ENCODE measurements around the gene MAPKBP1. TPM values are rescaled to one million over a fixed set of nuclear protein-coding genes. Genes with fewer than 3 reads are reported as not detected.

MAPKBP1 gene
- total RNA-seq, 3 donors from 2014 or later (not counting 1 experiment from before 2014, with no cell fraction given) = 44.8 to 55.4 (median 49.0) TPM

GRCh38 chr15:41849204-41849603 lies 74.9 kb downstream of the MAPKBP1 start:
- no peaks in the 10 kb centered on the region for H3K4me1 Mint-ChIP-seq
- H3K4me3 Mint-ChIP-seq = no peak overlapping the region
- no peaks in the 10 kb centered on the region for H3K4me1 ChIP-seq (ENCODE audit: control insufficient read depth, insufficient read depth, low read length)
- intact Hi-C loops (cut with micrococcal nuclease) = no loop called here
- WGBS (ENCODE audit: insufficient coverage) = 92% methylated on average over 6 of the region's 6 CpGs
- H3K4me3 ChIP-seq (ENCODE audit: low read length) = no peak overlapping the region
- H3K9me3 Mint-ChIP-seq = no peaks in the 10 kb centered on the region
- ATAC-seq (no peak), DNase-seq (no peak)
- no peaks in the 10 kb centered on the region for H3K9me3 ChIP-seq (ENCODE audit: control insufficient read depth, insufficient read depth, low read length)
- H3K36me3 ChIP-seq (ENCODE audit: control insufficient read depth, insufficient read depth, low read length) = peaks cover 23% of the 10 kb centered on the region
- peaks cover 5% of the 10 kb centered on the region for H3K36me3 Mint-ChIP-seq
- no peak for TF ChIP-seq CTCF (IDR thresholded peaks at IDR 0.05)
- H3K27ac ChIP-seq (ENCODE audit: low read length) = no peak overlapping the region
- H3K27me3 Mint-ChIP-seq (ENCODE audit: low read depth in 2 of 2) = no peaks in the 10 kb centered on the region
- H3K27ac Mint-ChIP-seq = peak overlapping the region in 1 of 2 donors; percentile 70
- H3K27me3 ChIP-seq (ENCODE audit: control insufficient read depth, insufficient read depth, low read length) = no peaks in the 10 kb centered on the region

GRCh38 chr15:41849861-41850260 lies 75.6 kb downstream of the MAPKBP1 start:
- Histone ChIP-seq H3K4me1 (ENCODE audit: control insufficient read depth, insufficient read depth, low read length) (no peaks in the 10 kb centered on the region), H3K9me3 (ENCODE audit: control insufficient read depth, insufficient read depth, low read length) (no peaks in the 10 kb centered on the region), H3K4me3 (ENCODE audit: low read length) (no peak overlapping the region), H3K27me3 (ENCODE audit: control insufficient read depth, insufficient read depth, low read length) (no peaks in the 10 kb centered on the region), H3K36me3 (ENCODE audit: control insufficient read depth, insufficient read depth, low read length) (peaks cover 21% of the 10 kb centered on the region), H3K27ac (ENCODE audit: low read length) (no peak overlapping the region)
- no peak overlapping the region for H3K4me3 Mint-ChIP-seq
- intact Hi-C loops (cut with micrococcal nuclease) = no loop called here
- DNase-seq (no peak), ATAC-seq (no peak)
- H3K27ac Mint-ChIP-seq = no peak overlapping the region
- H3K4me1 Mint-ChIP-seq = no peaks in the 10 kb centered on the region
- WGBS (ENCODE audit: insufficient coverage) = 82% methylated on average over 8 of the region's 8 CpGs
- no peaks in the 10 kb centered on the region for H3K9me3 Mint-ChIP-seq
- H3K27me3 Mint-ChIP-seq (ENCODE audit: low read depth in 2 of 2) = no peaks in the 10 kb centered on the region
- H3K36me3 Mint-ChIP-seq = peaks cover 5% of the 10 kb centered on the region
- no peak for TF ChIP-seq CTCF (IDR thresholded peaks at IDR 0.05)

- Histone ChIP-seq H3K9me3 (ENCODE audit: control insufficient read depth, insufficient read depth, low read length) (no peaks in the 10 kb centered on the region), H3K36me3 (ENCODE audit: control insufficient read depth, insufficient read depth, low read length) (peaks cover 18% of the 10 kb centered on the region), H3K27me3 (ENCODE audit: control insufficient read depth, insufficient read depth, low read length) (no peaks in the 10 kb centered on the region), H3K4me3 (ENCODE audit: low read length) (no peak overlapping the region), H3K4me1 (ENCODE audit: control insufficient read depth, insufficient read depth, low read length) (no peaks in the 10 kb centered on the region), H3K27ac (ENCODE audit: low read length) (no peak overlapping the region)
- TF ChIP-seq CTCF (IDR thresholded peaks at IDR 0.05) = no peak
- DNase-seq (no peak), ATAC-seq (no peak)
- no peaks in the 10 kb centered on the region for H3K4me1 Mint-ChIP-seq
- H3K4me3 Mint-ChIP-seq = no peak overlapping the region
- no peak overlapping the region for H3K27ac Mint-ChIP-seq
- 67% methylated on average over 16 of the region's 16 CpGs for WGBS (ENCODE audit: insufficient coverage)
- no peaks in the 10 kb centered on the region for H3K9me3 Mint-ChIP-seq
- peaks cover 5% of the 10 kb centered on the region for H3K36me3 Mint-ChIP-seq
- no peaks in the 10 kb centered on the region for H3K27me3 Mint-ChIP-seq (ENCODE audit: low read depth in 2 of 2)
- intact Hi-C loops (cut with micrococcal nuclease) = no loop called here
Observed at GRCh38 chr15:41850482-41851166, 76.3 kb downstream of the MAPKBP1 start.

GRCh38 chr15:41851167-41851523 lies 76.9 kb downstream of the MAPKBP1 start:
- intact Hi-C loops (cut with micrococcal nuclease) = no loop called here

More at GRCh38 chr15:41851167-41851523, 76.9 kb downstream of the MAPKBP1 start:
- ATAC-seq = no peak
- Histone ChIP-seq H3K9me3 (ENCODE audit: control insufficient read depth, insufficient read depth, low read length) (no peaks in the 10 kb centered on the region), H3K27ac (ENCODE audit: low read length) (no peak overlapping the region), H3K27me3 (ENCODE audit: control insufficient read depth, insufficient read depth, low read length) (no peaks in the 10 kb centered on the region), H3K4me1 (ENCODE audit: control insufficient read depth, insufficient read depth, low read length) (no peaks in the 10 kb centered on the region), H3K4me3 (ENCODE audit: low read length) (no peak overlapping the region), H3K36me3 (ENCODE audit: control insufficient read depth, insufficient read depth, low read length) (peaks cover 13% of the 10 kb centered on the region)
- no peak overlapping the region for H3K27ac Mint-ChIP-seq
- H3K9me3 Mint-ChIP-seq = no peaks in the 10 kb centered on the region
- 46% methylated on average over 11 of the region's 11 CpGs for WGBS (ENCODE audit: insufficient coverage)
- no peaks in the 10 kb centered on the region for H3K4me1 Mint-ChIP-seq
- peaks cover 5% of the 10 kb centered on the region for H3K36me3 Mint-ChIP-seq
- no peak for DNase-seq
- TF ChIP-seq CTCF (IDR thresholded peaks at IDR 0.05) = no peak
- no peaks in the 10 kb centered on the region for H3K27me3 Mint-ChIP-seq (ENCODE audit: low read depth in 2 of 2)
- no peak overlapping the region for H3K4me3 Mint-ChIP-seq

Data from natural killer cell (primary cell).